Type B pancreatic cell (in vitro differentiated cells): Measurements from ENCODE around the gene TSSC4. TPM values are rescaled to one million over a fixed set of nuclear protein-coding genes. Genes with fewer than 3 reads are reported as not detected.

ENCODE experiments used
- DNase-seq: peaks from one replicate; pipeline ENCODE4 v3.0.0; 2021; ENCODE audit warnings: mixed read lengths; ENCODE audit not compliant: unreplicated experiment; ENCODE audit errors: extremely low spot score
- H3K27ac Mint-ChIP-seq: 2 replicates; pipeline ENCODE4 v1.8.0; 2021; ENCODE audit warnings: mild to moderate bottlenecking, mixed read lengths
- H3K27me3 Mint-ChIP-seq: 2 replicates; pipeline ENCODE4 v1.8.0; 2021; ENCODE audit warnings: mixed read lengths
- H3K36me3 Mint-ChIP-seq: 2 replicates; pipeline ENCODE4 v1.8.0; 2021; ENCODE audit warnings: mixed read lengths
- H3K4me1 Mint-ChIP-seq: one replicate; pipeline ENCODE4 v1.8.0; 2021; ENCODE audit warnings: mixed read lengths; ENCODE audit not compliant: unreplicated experiment
- H3K4me3 Mint-ChIP-seq: 2 replicates; pipeline ENCODE4 v1.8.0; 2021; ENCODE audit warnings: mild to moderate bottlenecking, mixed read lengths
- H3K9me3 Mint-ChIP-seq: 2 replicates; pipeline ENCODE4 v1.8.0; 2021; ENCODE audit warnings: mixed read lengths
- total RNA-seq: library from RNA; stranded (reverse); gene quantifications from 2 replicates; pipeline ENCODE4 v1.2.1, GENCODE V29; 2021; ENCODE audit warnings: low replicate concordance
- TF ChIP-seq, protein P1 (sequence below): fragments of 200-600 bp; sonication (generic); conservative IDR thresholded peaks from 2 replicates; pipeline ENCODE4 v1.5.0; 2021; ENCODE audit warnings: antibody characterized with exemption, mild to moderate bottlenecking

The TSSC4 gene
- total RNA-seq, 1 donor from 2014 or later: 59.0 TPM

DNA sequence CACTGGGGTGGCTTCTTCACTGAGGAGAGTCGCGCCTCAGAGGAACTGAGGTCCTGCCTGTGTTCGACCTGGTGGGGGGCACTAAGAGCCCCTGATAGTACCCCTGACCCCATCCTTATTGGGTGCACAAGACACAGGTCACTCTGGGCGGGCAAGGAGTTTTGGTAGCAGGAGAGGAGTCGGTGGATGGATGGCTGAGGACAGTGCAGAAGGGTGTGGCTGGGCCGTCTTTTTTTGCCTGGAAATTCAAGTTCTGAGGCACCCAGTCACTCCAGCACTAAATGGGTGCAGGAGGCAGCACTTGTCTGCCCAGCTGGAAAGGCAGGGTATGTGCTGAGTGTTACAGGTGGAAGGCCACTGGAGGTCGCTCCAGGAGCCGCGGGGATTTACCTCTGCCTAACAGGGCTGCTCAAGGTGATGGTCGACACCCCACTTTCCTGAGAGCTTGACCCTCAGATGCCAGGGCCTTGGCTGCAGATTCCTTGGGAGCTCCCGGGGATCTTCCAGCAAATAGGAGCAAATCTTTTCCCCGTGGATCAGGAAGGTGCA is 960 bp downstream of the TSSC4 start:
- Mint-ChIP-seq H3K4me3 (peak overlapping the region; percentile 91), H3K36me3 (peaks cover 3% of the 10 kb centered on the region)

DNA sequence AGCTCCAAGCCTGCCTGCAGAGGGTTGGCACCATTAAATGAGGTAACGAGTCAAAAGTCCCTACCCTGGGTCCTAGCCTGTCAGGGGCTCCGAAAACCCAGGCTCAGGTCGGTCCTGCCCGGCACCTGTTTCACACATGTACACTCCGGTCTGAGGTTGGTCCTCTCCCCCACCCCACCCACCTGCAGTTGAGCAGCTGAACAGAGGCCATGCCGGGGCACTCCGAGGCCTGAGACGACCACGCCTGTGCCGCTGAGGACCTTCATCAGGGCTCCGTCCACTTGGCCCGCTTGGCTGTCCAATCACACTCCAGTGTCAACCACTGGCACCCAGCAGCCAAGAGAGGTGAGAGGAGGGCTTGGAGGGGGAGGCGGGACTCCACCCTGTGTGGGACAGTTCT is 1.6 kb downstream of the TSSC4 start:
- Mint-ChIP-seq H3K4me3 (peak overlapping the region; percentile 91), H3K36me3 (peaks cover 3% of the 10 kb centered on the region), H3K9me3 (no peaks in the 10 kb centered on the region), H3K27me3 (no peaks in the 10 kb centered on the region), H3K27ac (peak overlapping the region; percentile 95), H3K4me1 (peaks cover 4% of the 10 kb centered on the region)
- no peak for DNase-seq
- TF ChIP-seq, protein P1, sequence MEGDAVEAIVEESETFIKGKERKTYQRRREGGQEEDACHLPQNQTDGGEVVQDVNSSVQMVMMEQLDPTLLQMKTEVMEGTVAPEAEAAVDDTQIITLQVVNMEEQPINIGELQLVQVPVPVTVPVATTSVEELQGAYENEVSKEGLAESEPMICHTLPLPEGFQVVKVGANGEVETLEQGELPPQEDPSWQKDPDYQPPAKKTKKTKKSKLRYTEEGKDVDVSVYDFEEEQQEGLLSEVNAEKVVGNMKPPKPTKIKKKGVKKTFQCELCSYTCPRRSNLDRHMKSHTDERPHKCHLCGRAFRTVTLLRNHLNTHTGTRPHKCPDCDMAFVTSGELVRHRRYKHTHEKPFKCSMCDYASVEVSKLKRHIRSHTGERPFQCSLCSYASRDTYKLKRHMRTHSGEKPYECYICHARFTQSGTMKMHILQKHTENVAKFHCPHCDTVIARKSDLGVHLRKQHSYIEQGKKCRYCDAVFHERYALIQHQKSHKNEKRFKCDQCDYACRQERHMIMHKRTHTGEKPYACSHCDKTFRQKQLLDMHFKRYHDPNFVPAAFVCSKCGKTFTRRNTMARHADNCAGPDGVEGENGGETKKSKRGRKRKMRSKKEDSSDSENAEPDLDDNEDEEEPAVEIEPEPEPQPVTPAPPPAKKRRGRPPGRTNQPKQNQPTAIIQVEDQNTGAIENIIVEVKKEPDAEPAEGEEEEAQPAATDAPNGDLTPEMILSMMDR: no peak

More for the DNA sequence above, 960 bp downstream of the TSSC4 start:
- Mint-ChIP-seq H3K4me1 (peaks cover 4% of the 10 kb centered on the region), H3K9me3 (no peaks in the 10 kb centered on the region), H3K27me3 (no peaks in the 10 kb centered on the region), H3K27ac (peak overlapping the region; percentile 95)
- no peak for DNase-seq
- TF ChIP-seq, protein P1: no peak

DNA sequence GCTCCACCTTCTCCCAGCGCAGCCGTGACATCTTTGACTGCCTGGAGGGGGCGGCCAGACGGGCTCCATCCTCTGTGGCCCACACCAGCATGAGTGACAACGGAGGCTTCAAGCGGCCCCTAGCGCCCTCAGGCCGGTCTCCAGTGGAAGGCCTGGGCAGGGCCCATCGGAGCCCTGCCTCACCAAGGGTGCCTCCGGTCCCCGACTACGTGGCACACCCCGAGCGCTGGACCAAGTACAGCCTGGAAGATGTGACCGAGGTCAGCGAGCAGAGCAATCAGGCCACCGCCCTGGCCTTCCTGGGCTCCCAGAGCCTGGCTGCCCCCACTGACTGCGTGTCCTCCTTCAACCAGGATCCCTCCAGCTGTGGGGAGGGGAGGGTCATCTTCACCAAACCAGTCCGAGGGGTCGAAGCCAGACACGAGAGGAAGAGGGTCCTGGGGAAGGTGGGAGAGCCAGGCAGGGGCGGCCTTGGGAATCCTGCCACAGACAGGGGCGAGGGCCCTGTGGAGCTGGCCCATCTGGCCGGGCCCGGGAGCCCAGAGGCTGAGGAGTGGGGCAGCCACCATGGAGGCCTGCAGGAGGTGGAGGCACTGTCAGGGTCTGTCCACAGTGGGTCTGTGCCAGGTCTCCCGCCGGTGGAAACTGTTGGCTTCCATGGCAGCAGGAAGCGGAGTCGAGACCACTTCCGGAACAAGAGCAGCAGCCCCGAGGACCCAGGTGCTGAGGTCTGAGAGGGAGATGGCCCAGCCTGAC is 2.5 kb downstream of the TSSC4 start:
- no peak overlapping the region for H3K27ac Mint-ChIP-seq
- no peaks in the 10 kb centered on the region for H3K9me3 Mint-ChIP-seq
- peaks cover 4% of the 10 kb centered on the region for H3K4me1 Mint-ChIP-seq
- H3K4me3 Mint-ChIP-seq: peak overlapping the region; percentile 64
- no peak for DNase-seq
- no peaks in the 10 kb centered on the region for H3K27me3 Mint-ChIP-seq
- peaks cover 3% of the 10 kb centered on the region for H3K36me3 Mint-ChIP-seq
- TF ChIP-seq, protein P1: no peak

DNA sequence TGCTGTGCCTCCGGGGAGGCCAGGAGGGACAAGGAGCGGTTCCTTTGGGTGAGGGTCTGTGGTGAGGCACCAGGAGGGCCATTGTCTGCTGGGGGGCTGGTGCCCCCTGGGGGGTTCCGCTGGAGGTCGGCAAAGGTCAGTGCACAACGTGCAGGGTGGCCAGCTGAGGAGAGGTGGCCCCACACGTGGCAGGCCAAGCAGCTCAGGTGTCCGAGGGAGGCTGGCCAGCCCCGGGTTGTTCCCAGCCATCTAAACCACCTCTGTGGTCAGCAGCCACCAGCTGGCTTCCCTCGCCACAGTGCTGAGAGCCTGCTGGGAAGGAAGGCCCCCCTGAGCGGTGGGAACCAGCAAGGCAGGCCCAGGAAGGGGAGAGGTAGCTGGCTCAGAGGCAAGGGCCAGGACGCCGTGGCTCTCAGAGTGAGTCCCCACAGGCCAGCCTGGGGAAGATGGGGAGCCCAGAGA is 4.2 kb downstream of the TSSC4 start:
- Mint-ChIP-seq H3K4me3 (no peak overlapping the region), H3K27me3 (no peaks in the 10 kb centered on the region), H3K27ac (no peak overlapping the region), H3K9me3 (no peaks in the 10 kb centered on the region), H3K36me3 (peaks cover 3% of the 10 kb centered on the region), H3K4me1 (peaks cover 11% of the 10 kb centered on the region)
- DNase-seq: no peak
- TF ChIP-seq, protein P1: no peak

DNA sequence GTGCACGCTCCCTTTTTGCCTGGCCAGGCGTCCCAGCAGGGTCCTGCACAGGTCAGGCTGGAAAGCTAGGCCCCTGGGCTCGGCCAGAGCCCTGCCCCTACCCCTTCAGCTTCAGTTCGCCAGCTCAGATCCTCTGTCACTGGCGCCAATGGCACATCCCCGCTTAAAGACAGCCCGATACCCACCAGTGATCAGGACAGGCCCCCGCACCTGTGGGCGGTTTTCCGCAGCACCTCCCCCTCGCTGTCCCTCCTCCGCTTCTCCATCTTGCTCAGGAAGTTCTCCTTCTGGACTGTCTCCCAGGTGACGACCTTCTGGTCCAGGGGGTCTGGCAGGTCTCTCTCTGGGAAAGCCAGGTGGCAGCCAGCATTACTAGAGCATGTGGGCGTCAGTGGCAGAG is 5.9 kb downstream of the TSSC4 start:
- Mint-ChIP-seq H3K4me3 (no peak overlapping the region), H3K27me3 (no peaks in the 10 kb centered on the region), H3K36me3 (peaks cover under 1% of the 10 kb centered on the region), H3K4me1 (peaks cover 12% of the 10 kb centered on the region), H3K27ac (no peak overlapping the region), H3K9me3 (no peaks in the 10 kb centered on the region)
- DNase-seq: no peak
- TF ChIP-seq, protein P1: no peak
